Stimulated activated CD8-positive, alpha-beta memory T cell treated with anti-CD3 and anti-CD28 coated beads, Interleukin-4, amount 100 ng/mL, for 1 hour (primary cell): ENCODE data around the gene LRRC2.
"Not testable (repeated sequence)": the region's sequence is repeated elsewhere in the genome, so short reads cannot be mapped to it uniquely, and the experiment has no call there.

Experiments
- DNase-seq, 2 donors: peaks; one replicate each; pipeline ENCODE4 v3.0.0-alpha.2; 2020; ENCODE audit warnings: low read depth in 2 of 2, low spot score in 1 of 2

The LRRC2 gene

GRCh38 chr3:46536758-46537157, 29.3 kb downstream of the LRRC2 start:
- DNase-seq, result no peak

- DNase-seq, result no peak
Measured at GRCh38 chr3:46535746-46536145, 30.4 kb downstream of the LRRC2 start.

DNA sequence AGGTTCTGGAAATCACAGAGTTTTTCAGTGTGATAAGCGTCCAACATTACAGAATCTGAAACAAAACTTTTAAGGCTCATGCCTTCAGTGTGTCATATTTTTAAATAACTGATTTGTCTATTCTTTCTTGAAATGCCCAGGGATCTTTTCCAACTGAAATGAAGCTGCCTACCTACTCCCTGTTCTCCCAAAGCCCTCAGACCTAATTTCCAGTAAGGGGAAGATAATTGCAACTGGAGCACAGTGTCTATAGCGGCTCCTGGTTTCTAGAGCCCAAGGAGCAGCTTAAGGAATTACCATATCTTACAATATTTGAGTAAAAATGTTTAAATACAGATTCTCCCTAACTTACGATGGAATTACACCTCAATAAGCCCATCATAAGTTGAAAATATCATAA, 33.0 kb downstream of the LRRC2 start:
- DNase-seq, result no peak

DNA sequence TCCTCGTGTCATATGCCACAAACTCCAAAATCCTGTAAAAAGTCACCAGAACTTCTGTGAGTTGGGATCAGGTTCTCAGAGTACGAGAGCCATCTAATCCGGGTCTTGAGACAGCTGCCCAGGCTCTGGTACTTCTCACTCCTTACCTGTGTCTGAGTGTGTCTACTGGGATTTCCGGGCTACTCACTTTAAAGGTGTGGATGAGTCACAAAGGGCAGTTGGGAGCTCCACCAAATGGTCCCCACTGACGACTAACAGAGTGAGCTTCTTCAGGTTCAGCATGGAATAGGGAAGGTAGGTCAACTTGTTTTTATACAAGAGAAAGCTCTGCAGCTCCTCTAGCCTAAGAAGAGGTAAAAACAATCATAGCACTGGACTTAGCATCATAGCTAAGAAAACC, 38.9 kb downstream of the LRRC2 start:
- no peak for DNase-seq

- no peak for DNase-seq
Measured at GRCh38 chr3:46524832-46525231, 41.3 kb downstream of the LRRC2 start.

- no peak for DNase-seq
Measured at GRCh38 chr3:46524008-46524407, 42.1 kb downstream of the LRRC2 start.

- no peak for DNase-seq
Measured at GRCh38 chr3:46523556-46523955, 42.5 kb downstream of the LRRC2 start.

DNA sequence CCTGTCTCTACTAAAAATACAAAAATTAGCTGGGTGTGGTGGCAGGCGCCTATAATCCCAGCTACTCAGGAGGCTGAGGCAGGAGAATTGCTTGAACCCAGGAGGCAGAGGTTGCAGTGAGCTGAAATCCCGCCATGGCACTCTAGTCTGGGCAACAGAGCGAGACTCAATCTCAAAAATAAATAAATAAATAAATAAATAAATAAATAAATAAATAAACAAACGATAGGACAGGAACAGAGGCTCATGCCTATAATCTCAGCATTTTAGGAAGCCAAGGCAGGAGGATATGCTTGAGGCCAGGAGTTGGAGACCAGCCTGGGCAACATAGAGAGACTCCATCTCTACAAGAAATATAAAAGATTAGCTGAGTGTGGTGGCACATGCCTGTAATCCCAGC, 43.9 kb downstream of the LRRC2 start:
- not testable (repeated sequence) for DNase-seq

DNA sequence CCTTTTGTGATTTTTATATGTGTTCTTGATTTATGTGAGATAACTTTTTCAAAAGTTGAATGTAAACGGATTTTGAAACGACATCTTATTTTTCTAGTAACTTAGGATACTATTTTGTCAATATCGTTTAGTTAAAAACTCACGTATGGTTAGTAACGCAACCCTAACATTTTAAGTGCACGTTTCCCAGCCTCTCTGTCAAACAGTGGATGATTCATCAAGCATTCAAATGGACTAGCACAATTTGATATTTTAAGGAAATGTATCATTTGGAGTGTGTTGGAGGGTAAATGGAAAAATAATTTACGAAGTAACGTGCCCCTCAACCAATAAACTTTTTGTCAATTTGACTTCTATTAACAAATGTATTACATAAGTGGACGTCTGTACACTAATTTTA, 45.0 kb downstream of the LRRC2 start:
- no peak for DNase-seq

- no peak for DNase-seq
Measured at GRCh38 chr3:46520531-46520930, 45.6 kb downstream of the LRRC2 start.

- DNase-seq, result no peak
Measured at GRCh38 chr3:46519952-46520351, 46.1 kb downstream of the LRRC2 start.

DNA sequence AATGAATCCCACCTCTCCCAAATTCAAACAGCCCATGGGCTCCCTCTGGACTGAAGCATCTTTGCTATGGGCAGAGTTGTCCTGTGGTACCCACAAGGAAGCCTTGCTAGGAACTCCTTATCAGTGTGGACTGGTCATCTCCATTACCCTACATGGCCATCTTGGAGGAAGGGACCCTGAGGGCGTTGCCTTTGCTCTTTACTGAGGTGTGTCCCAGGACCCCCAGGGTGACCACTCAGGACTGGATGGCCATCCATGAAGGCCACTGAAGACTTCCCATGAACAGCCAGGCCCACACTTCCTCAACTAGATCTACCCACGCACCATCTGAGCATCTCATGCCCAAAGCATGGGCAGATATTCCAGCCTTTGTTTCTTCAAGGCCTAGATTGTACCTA, 48.3 kb downstream of the LRRC2 start:
- DNase-seq, result no peak

GRCh38 chr3:46517016-46517783, 48.9 kb downstream of the LRRC2 start:
- no peak for DNase-seq

- DNase-seq, result no peak
Measured at GRCh38 chr3:46516521-46516920, 49.6 kb downstream of the LRRC2 start.

DNA sequence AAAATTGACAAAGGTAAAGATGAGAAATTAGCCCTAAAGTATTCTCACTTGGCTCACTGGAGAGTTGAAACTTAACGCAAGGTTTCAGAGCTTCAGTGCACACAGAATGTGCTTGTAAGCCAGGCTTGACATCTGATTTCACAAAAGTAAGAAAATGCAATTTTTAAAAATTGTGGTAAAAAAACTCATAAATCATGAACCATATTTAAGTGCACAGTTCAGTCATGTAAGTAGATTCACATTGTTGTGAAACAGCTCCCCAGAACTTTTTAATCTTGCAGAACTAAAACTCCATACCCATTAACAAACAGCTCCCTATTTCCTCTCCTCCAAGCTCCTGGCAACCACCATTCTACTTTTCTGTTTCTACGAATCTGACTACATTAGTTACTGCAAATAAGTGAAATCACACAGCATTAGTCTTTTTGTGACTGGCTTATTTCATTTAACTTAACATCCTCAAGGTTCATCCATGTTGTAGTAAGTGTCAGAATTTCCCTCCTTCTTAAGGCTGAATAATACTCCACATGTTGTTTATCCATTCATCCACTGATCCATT, 53.8 kb downstream of the LRRC2 start:
- no peak for DNase-seq

- no peak for DNase-seq
Measured at GRCh38 chr3:46509661-46510187, 56.4 kb downstream of the LRRC2 start.

DNA sequence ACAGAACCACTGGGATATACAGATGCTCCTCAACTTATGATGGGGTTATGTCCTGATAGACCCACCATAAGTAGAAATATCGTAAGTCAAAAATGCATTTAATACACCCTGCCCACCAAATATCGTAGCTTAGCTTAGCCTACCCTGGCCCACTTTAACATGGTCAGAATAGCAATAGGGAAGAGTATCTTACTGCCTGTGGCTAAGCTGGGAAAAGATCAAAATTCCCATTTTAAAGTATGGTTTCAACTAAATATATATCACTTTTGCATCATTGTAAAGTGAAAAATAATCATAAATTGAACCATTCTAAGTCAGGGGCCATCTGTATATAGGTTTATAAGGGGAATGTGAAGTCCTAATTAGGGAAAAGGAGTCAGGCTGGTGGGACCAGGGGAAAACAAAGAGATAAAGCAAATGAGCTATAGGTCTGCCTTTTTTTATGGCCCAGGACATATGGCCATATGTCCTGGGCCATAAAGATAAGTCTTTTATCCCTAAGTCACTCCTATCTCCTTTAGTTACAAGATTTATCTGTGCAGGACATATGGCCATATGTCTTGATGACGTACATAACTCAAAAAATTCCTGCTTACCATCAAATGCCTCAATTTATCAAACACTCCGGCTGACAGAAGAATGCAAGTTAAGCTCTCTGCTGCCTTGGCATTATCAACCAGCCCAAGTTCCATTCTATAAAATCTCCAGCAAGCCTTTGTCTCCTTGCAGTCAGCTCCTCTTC, 57.1 kb downstream of the LRRC2 start:
- DNase-seq, result no peak

- DNase-seq, result no peak
Measured at GRCh38 chr3:46506526-46506925, 59.6 kb downstream of the LRRC2 start.

DNA sequence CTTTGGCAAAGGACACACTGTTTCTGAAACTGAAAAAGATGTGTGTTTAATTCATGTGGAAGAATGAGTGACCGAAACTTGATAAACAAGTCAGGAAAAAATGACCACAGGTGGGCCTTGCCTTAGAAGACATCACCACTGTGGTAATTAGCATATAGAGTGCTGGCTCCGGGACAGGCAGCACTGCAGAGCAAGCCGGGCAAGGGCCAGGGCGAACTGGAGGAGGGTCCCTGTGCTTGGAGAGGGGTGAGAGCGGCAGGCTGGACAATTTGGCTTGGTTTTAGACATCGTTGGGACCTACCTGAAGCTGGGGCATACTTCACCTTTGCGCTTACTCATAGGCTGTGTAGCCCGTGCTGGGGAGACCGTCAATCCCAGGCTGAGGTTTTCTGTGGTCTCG, 60.1 kb downstream of the LRRC2 start:
- DNase-seq, result no peak

DNA sequence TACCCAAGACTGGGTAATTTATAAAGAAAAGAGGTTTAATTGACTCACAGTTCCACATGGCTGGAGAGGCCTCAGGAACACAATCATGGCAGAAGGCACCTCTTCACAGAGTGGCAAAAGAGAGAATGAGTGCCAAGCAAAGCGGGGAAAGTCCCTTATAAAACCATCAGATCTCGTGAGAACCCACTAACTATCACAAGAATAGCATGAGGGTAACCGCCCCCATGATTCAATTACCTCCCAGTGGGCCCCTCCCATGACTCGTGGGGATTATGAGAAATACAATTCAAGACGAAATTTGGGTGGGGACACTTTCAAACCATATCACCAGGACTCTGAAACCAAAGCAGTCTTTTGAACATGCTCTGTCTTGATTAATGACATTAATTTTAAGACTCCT, 61.3 kb downstream of the LRRC2 start:
- no peak for DNase-seq

- DNase-seq, result no peak
Measured at GRCh38 chr3:46503200-46503874, 62.8 kb downstream of the LRRC2 start.

DNA sequence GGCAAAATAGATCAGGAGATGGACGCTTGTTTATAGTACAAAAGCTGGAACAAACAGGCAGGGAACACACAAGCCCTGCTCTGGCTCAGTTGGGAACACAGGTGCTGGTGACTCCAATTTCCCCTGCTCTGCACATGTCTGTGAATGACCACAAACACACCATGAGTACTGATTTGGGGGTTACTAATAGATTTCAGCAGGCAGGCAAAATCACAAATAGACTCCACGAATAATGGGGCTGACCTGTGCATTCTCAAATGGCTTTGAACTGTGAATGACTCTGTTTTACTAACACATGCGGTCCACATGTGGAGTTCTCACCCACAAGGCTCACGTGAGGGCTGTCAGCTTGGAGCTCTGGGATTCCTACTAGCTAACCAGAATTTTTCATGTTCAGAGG, 64.4 kb downstream of the LRRC2 start:
- DNase-seq, result no peak
